ENCODE data around the gene SGF29.
"Not testable (repeated sequence)": the region's sequence is repeated elsewhere in the genome, so short reads cannot be mapped to it uniquely, and the experiment has no call there.

SGF29 gene

DNA sequence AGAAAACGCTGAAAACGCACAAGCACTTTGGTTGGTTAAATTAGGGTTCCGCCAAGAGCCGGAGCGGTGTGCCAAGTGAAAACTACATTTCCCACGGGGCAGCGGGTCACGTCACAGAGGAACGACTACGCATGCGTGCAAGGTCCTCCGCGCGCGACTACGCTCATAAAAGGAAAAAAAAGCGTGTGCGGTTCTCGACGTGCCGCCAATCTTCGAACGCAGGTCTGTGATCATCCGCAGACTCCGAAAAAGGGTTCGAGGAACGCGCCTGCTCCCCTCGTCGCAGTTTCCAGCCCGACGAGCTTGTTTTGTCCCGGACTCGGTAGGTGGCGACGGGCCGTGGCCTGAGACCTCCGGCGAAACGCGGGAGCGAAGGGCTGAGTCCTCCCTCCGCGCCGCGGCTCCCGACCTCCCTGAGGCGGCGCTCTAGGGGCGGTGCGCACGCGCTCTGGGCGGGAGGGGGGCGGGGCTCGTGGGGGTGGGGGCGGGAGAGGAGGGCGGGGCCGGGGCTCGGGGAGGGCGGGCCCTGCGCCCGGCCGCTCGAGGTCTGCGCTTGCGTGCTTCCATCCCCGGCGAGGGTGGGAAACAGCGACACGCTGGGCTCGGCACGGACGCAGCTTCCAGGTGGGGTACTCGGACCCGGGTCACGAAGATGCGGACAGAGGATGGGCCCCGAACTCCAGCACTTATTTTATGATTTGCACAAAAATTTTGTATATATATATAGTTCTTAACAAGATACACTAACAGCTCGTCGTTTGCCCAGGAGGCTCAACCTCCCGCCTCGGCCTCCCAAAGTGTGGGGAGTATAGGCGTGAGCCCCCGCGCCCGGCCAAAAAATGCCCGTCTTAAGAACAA lies at the start of gene SGF29:
SGF29 (plus strand) TSS at position 145 of the 858 bp plus-strand sequence. CDS start 27,150 bp downstream, outside the sequence.
- peak; percentile 55 for DNase-seq

DNA sequence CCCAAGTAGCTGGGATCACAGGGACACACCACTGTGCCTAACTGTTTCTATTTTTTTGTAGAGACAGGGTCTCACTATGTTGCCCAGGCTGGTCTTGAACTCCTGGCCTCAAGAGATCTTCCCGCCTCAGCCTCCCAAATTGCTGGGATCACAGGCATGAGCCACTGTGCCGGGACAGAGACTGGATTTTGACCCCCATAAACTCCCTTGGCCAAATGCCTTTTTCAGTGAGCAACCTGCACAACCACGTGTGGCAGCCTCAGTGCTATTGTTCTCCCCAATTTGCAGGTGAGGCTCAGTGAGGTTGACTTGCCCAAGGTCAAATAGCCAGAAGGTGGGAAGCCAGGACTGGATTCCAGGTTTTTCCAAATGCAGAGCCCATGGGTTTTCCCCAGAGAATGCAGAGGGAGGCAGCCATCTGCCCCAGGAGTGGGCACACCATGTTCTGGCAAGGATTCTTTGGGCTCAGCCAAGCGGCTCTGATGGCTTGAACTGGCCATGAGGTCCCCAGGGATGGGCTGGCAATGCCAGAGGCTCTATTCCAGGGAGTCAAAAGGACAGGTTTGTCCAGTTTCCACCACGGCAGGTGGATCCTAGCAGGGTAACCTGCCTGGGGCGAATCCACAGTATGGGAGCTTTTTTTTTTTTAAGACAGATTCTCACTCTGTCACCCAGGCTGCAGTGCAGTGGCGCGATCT lies 48.9 kb upstream of the SGF29 start:
- DNase-seq: no peak

DNA sequence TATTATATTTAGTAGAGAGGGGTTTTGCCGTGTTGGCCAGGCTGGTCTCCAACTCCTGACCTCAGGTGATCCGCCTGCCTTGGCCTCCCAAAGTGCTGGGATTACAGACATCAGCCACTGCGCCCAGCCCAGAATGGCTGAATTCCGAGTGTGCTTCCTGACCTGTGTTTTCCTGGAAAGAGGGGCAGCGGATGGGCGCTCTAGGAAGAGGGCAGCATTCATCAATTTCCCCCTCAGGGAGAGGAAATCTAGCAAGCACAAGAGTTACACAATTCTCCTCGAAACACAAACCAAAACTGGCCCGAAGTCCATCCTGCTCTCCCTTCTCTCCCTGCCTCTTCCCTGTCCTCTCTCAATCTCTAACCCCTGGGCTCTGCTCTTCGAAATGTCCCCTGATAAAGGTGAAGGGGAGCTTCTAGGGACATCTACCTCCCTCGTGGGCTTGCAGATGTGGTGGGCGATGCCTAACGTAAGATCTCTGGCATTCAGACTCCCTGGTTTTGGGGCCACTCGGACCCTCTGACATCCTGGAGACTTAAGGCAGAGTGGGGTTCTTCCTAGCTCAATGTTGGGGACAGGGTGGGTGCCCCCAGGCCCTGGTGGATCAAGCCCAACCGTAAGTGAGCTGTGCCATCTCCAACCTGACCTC lies 48.1 kb upstream of the SGF29 start:
- DNase-seq: no peak

DNA sequence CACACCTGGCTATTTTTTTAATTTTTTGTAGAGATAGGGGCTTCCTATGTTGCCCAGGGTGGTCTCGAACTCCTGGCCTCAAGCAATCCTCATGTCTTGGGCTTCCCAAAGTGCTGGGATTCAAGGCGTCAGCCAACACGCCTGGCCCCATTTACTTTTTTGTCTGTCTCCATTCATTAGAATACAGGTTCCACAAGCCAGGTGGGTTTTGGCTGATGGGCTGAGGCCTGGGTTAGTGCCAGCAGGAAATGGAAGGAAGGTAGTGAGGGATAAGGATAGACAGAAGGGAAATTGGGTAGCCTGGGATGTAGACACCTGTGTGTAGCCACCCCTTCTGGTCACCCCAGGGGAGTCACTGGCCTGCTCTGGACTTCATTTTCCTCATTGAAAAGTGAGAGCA lies 42.7 kb upstream of the SGF29 start:
- no peak for DNase-seq

DNA sequence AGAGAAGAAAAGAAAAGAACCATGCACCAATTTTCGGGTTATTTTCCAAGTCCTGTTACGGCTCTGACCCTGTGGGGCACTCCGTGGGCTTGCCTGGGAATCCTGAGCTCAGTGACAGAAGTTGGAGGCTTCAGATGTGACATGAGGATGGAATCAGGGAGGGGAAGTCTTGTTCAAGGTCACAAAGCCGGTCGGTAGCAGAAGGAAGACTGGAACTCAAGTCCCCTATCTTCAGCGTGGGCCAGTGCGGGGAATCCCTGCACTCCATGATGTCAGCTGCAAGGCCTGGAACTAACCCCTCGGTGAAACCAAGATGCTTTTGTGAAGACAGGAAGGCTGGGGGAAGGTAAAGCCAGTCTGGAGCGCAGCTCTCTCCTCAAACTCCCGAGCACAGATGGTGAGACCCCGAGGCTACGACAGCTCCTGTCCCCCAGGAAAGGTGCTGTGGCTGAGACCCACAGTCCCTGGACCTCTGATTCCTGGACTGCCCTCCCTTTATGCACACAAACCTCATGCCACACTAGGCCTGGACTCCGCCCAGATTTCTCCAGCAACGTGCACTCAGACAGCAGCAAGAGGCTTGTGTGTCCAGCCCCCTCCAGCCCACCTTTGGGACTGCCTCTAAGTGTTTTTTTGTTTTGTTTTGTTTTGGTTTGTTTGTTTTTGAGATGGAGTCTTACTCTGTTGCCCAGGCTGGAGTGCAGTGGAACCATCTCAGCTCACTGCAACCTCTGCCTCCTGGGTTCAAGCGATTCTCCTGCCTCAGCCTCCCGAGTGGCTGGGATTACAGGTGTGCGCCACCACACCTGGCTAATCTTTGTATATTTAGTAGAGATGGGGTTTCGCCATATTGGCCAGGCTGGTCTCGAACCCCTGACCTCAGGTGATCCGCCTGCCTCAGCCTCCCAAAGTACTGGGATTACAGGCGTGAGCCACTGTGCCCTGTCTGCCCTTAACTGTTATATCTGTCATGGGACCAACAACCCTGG lies 41.6 kb upstream of the SGF29 start:
- DNase-seq: no peak

DNA sequence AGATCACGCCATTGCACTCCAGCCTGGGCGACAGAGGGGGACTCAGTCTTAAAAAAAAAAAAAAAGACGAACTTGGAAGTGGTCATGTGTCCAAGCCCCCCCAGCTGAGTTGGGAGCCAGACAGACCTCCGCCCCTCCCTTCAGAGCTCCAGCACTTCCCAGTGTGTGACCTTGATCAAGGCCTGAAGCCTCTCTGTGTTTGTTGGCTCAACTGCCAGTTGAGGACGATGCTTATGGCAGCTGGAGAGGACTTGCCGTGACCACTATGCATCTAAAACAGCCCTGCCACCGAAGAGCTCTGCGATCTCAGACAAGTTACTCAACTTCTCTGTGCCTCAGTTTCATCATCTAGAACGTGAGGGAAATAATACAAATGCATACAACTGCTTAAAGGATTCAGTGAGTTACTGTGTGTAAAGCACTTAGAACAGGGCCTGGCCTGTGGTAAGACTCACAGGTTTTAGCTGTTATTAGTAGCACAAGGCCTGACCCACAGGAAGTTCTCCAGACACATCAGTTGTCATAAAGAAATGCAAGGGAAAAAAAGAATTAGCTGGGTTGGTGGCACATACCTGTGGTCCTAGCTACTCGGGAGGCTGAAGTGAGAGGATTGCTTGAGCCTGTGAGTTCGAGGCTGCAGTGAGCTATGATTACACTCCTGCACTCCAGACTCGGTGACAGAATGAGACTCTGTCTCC lies 40.1 kb upstream of the SGF29 start:
- DNase-seq: no peak

DNA sequence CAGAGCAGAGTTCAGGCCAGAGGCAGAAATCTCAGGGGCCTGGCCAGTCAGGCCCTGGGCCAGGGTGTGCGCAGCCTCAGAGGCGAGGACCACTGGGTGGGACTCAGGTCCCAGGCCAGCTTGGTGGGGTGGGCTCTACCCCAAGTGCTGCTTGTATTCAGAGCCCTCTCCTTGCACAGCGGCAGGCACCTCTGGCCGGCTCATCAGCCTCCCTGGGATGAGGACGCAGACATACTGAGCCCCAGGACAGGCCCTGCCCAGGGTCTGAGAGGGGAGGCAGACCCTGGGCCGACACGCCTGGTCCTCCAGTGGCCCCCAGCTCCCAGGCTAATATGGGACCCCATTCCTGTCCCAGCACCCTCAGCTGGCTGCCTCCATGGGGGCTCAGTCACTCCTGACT lies 39.5 kb upstream of the SGF29 start:
- no peak for DNase-seq

DNA sequence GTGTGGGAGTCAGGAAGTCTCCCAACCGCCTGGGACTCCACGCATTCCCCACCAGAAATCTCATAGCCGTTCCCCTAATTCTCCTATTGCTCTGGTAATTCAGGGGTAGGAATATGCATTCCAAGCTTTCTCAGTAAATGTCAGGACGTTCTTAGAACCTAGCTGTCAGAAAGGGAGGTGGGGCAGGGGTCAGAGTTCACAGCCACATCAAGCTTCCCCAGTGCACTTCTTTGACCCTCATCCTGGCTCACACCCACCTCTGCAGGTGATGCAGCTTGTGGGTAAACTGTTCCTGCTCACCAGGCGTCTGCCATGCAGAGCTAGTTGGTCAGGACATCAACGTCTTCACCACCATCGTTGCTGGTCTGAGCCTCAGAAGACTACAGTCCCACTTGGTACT lies 33.0 kb upstream of the SGF29 start:
- no peak for DNase-seq

DNA sequence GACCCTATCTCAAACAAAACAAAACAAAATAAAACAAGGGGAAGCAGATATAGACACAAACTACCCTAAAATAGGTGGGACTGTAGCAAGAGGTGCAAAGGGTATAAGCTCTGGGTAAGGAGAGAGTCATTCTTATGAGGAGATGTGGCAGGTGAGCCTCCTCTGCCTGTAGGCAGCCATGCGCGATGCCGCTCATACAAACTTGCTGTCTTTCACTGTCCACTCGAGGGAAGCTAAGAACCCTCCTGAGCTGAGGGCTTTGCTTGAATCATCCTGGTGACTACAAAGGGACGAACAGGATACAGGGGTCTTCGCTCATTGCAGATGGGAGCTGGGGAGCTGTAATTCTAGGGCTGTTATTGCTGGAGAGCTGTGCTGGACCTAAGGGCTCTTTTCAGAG lies 32.3 kb upstream of the SGF29 start:
- DNase-seq: no peak

DNA sequence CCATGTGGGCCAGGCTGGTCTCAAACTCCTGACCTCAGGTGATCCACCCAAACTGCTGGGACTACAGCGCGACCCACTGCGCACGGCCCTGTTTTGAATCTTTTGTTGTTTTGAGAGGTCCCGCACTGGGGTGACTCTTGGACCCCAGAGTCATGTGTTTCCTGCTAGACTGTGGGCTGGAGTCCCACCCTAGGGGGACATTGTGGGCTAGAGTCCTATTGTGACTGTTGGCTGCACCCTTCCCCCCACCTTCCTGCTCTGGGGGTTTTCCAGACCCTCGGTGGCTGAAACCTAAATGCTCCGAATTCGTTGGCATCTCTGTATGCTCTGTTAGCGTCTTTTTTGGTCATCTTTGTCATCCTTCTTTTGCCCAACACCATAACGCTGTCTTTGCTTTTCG lies 30.9 kb upstream of the SGF29 start:
- DNase-seq: no peak

DNA sequence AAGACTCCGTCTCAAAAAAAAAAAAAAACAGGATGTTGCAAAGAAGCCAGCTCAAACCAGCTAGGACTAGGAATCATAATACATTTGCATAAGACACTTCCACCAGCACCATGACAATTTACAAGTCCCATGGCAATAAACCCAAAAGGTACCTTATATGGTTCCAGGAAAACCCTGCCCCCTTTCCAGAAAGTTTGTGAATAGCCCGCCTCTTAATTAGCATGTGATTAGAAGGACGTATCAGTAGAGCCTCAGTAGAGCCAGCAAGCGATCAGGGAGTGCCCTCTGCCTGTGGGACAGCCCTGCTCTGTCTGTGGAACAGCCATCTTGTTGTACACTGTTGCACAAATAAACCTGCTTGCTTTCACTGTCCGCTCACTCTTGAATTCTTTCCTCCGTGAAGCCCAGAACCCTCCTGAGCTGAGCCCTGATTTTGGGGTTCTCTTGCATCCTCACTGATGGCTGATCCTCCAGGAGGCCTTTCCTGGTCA lies 29.0 kb upstream of the SGF29 start:
- no peak for DNase-seq

DNA sequence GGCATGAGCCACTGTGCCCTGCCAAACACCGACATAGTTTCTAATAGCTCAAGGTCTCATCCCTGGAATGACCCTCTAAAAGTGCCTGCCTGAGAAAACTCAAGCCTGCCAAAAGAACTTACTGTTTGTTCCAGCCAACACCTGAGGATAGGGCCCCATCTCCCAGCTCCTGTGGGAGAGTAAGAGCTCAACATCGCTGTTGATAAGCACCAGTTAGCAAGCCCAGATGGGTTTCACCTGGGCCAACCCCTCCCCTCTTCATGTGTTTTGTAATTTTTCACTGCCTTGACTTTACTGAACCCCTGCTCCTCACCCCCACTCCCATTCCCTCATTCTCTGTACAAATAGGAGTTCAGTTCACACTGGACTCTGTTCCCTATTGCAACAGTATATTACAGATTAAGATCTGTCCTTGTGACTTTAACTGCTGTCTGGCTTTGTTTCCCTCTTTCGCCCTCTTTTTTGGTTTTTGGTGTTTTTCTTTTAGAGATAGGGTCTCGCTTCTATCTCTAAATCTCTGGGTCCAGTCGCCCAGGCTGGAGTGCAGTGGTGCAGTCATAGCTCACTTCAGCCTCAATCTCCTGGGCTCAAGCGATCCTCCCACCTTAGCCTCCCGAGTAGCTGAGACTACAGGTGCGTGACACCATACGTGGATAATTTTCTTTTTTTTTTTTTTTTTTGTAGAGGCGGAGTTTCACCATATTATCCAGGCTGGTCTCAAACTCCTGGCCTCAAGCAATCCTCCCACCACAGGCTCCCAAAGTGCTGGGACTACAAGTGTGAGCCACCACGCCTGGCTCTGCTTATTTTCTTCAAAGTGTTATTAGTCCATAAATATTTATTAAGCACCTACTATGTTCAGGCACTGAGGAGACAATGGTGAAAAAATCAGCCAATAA lies 27.3 kb upstream of the SGF29 start:
- no peak for DNase-seq

DNA sequence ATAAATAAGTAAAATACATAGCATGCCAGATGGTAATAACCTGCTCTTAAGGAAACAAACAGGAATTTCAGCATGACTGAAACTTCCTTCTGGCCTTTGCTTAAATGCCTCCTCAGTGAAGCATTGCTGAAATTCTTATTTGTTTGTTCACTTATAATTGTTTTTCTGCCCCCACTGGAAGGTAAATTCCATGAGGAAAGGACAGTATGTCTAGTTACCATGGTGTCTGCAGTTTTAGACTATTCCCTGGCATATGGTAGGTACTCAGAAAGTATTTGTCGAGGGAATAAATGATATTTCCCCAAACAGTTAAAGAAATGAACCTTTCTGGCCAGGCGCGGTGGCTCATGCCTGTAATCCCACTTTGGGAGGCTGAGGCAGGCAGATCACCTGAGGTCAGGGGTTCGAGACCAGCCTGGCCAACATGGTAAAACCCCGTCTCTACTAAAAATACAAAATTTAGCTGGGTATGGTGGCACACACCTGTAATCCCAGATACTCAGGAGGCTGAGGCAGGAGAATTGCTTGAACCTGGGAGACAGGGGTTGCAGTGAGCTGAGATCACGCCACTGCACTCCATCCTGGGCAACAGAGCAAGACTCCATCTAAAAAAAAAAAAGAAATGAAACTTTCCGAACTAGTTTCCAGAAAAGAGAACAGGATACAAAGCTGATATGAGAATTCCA lies 26.5 kb upstream of the SGF29 start:
- not testable (repeated sequence) for DNase-seq

DNA sequence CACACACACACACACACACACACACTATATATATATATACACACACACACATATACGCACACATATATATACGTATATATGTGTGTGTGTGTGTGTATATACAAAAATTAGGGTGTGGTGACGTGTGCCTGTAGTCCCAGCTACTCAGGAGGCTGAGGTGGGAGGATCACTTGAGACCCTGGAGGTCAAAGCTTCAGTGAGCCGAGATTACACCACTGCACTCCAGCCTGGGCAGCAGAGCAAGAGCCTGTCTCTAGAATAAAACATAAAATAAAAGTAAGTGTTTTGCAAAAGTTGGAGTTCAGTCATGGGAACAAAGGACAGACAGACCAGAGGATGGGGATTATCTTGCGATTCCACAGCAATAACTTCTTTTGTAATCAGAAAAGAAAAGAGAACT lies 25.7 kb upstream of the SGF29 start:
- no peak for DNase-seq

DNA sequence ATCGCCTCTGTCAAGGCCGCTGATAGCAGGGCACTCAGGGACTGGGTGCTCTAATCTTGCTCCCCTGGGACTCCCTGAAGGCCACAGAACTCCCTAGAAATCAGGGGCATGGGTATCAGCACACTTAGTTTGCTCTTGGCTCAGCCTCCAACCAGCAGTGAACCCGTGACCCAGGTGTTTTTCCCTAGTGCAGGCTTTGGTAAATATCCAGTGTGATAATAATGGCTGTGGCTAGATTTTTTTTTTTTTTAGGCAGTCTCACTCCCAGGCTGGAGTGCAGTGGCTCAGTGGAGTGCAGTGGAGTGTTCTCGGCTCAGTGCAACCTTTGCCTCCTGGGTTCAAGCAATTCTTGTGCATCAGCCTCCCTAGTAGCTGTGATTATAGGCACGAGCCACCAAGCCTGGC lies 25.3 kb upstream of the SGF29 start:
- DNase-seq: no peak

DNA sequence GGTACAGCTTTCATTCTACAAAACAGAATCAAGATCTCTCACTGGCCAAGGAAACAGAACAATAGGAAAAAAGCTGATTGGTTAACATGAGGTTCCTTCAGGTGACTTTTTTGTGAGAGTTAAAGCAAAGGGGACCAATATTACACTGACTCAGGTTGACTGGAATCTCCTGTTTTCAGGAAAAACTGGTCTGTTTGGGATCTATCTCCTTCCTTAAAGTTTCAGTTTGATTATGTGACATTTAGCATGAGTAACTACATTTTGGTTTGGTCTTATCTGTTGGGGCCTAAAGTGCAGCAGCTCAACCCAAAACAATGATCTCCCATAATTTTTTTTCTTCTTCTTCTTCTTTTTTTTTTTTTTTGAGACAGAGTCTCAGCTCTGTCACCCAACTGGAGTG lies 24.6 kb upstream of the SGF29 start:
- DNase-seq: no peak

DNA sequence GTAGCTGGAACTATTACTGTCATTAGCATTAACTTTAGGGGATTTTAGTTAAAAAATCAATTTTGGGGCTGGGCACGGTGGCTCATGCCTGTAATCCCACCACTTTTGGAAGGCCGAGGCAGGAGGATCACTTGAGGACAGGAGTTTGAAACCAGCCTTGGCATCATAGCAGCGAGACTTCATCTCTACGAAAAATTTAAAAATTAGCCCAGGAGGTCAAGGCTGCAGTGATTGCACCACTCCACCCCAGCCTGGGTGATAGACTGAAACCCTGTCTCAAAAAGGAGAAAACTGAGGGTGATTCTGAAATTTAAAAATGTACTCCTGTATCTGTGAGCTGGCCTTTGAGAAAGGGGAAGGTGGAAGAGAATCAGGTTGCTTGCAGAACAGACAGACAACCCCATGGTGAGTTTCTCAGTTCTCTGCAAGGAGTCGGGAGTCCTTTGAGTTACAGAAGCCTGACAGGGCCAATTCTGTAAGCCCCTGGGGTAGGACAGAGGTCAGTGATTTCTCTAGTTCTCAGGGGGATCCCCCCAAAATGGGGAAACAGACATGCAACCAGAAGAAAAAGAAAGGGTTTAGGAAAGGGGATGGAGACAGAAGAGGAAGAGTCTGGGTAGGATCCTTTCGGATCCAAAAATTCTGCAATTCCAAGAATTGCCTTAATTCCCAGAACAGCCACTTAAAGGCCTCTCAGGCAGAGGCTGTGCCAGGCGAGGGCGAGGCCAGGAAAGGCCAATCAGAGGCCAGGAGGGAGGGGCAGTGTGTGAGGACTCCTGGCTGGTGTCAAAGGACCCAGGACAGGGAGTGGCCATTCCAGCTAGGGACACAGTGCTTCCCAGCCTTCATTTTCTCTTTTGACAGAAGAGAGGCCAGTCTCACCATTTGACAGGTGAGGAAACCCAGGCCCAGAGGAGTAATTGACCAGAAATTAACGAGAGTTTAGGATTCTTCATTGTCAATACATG lies 21.7 kb upstream of the SGF29 start:
- no peak for DNase-seq

DNA sequence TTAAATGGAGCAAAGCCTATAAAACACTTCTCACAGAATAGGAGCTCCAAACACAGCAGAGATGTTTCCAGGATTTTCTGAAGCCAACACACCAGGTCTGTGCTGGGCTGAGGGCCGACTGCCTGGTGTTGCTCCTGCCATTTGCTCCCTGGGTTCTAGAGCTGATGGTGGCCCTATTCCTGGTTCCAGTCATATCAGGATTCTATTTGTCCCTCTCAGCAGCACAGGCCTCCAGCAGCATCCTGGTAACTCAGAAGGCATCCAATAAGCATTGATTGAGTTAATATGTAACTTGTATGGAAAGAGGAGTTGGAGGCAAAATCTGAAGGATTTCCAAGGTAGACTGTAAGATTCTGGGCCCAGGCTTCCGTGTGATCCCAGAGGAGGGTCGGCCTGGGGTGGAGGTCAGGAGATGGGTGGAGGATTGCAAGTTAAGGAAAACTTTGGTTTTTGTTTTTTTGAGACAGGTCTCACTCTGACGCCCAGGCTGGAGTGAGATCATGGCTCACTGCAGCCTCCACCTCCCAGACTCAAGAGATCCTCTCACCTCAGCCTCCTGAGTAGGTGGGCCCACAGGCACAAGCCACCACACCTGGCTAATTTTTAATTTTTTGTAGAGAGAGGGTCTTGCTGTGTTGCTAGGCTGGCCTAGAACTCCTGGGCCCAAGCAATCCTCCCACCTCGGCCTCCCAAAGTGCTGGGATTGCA lies 20.6 kb upstream of the SGF29 start:
- no peak for DNase-seq
